GM19025 (cell line): ENCODE data around the gene ESAM.

ENCODE experiments used
- ATAC-seq: cut with Tn5 transposase; IDR thresholded peaks from one replicate; pipeline ENCODE4 v1.9.1; 2021; ENCODE audit warnings: mild to moderate bottlenecking, low read depth, moderate library complexity; ENCODE audit not compliant: unreplicated experiment

Gene ESAM

GRCh38 chr11:124753624-124754023 is 8.5 kb downstream of the ESAM start:
- ATAC-seq = no peak

- ATAC-seq = no peak
Observed at GRCh38 chr11:124753205-124753604, 8.9 kb downstream of the ESAM start.

- no peak for ATAC-seq
Observed at GRCh38 chr11:124752471-124753102, 9.5 kb downstream of the ESAM start.

- no peak for ATAC-seq
Observed at GRCh38 chr11:124751741-124752470, 10.2 kb downstream of the ESAM start, which contains the start of gene VSIG2. VSIG2 (minus strand) TSS chr11:124752255; CDS start chr11:124752137, 118 bp downstream.

GRCh38 chr11:124751391-124751740 is 10.7 kb downstream of the ESAM start:
- ATAC-seq = no peak

GRCh38 chr11:124749912-124750311 is 12.2 kb downstream of the ESAM start:
- no peak for ATAC-seq

- ATAC-seq = no peak
Observed at GRCh38 chr11:124748481-124749343, 13.4 kb downstream of the ESAM start.

GRCh38 chr11:124748100-124748418 is 14.0 kb downstream of the ESAM start:
- no peak for ATAC-seq

GRCh38 chr11:124747406-124748099 is 14.5 kb downstream of the ESAM start:
- ATAC-seq = no peak

GRCh38 chr11:124746621-124747243 is 15.4 kb downstream of the ESAM start:
- ATAC-seq = peak; percentile 89

GRCh38 chr11:124745835-124746620 is 16.1 kb downstream of the ESAM start:
- no peak for ATAC-seq

GRCh38 chr11:124745270-124745834 is 16.7 kb downstream of the ESAM start:
- no peak for ATAC-seq

GRCh38 chr11:124743050-124743449 is 19.0 kb downstream of the ESAM start:
- ATAC-seq = no peak

GRCh38 chr11:124742555-124742954 is 19.5 kb downstream of the ESAM start:
- no peak for ATAC-seq

GRCh38 chr11:124740277-124740882 is 21.7 kb downstream of the ESAM start:
- peak; percentile 37 for ATAC-seq

- ATAC-seq = peak; percentile 98
Observed at GRCh38 chr11:124739479-124740276, 22.4 kb downstream of the ESAM start, which contains the start of gene NRGN. NRGN (plus strand) TSS chr11:124739942; CDS start chr11:124740085, 143 bp downstream.

GRCh38 chr11:124738713-124739478 is 23.2 kb downstream of the ESAM start:
- no peak for ATAC-seq
